GM12878 (cell line): ENCODE results near the gene TTLL7. TPM values are rescaled to one million over a fixed set of nuclear protein-coding genes. Genes with fewer than 3 reads are reported as not detected.

ENCODE experiments used
- ATAC-seq: fragments of 200-7000 bp; cut with Tn5 transposase; 3 replicates; pipeline ENCODE4 v1.9.1; 2020; ENCODE audit warnings: mild to moderate bottlenecking, moderate library complexity
- BruUV-seq: library from RNA; stranded (reverse); fragments of 400-500 nt; replicated peaks from 2 replicates; lab custom pipeline; 2021; lab: Mats Ljungman, UMichigan
- CTCF ChIA-PET: fragments of 300-600 bp; sonication (Branson Sonifier 250); formaldehyde crosslinking; extraction: SDS; loops from one replicate; lab custom pipeline; 2021; ENCODE audit warnings: inconsistent platforms; lab: Yijun Ruan, JAX
- POLR2A ChIA-PET: fragments of 350-600 bp; formaldehyde crosslinking; extraction: SDS; loops from one replicate; lab custom pipeline; 2021; ENCODE audit warnings: inconsistent platforms; lab: Charles Lee
- RAD21 ChIA-PET: fragments of 300-600 bp; sonication (Branson Sonifier 250); formaldehyde crosslinking; loops from one replicate; lab custom pipeline; 2023; ENCODE audit warnings: antibody characterized with exemption; ENCODE audit not compliant: unreplicated experiment; lab: Charles Lee
- SMC1A ChIA-PET: fragments of 300-600 bp; sonication (Branson Sonifier 250); formaldehyde crosslinking; loops from one replicate; lab custom pipeline; 2023; ENCODE audit not compliant: unreplicated experiment, uncharacterized antibody; lab: Charles Lee
- DNase-seq: peaks from one replicate; pipeline ENCODE4 v3.0.0-alpha.2; 2011; ENCODE audit warnings: low read depth, low spot score
- FAIRE-seq: peaks from 3 replicates; lab custom pipeline; 2011; peaks lifted over from hg19 to GRCh38; lab: Jason Lieb, UNC
- H2AFZ ChIP-seq: 2 replicates; pipeline ENCODE4 v1.6.0; 2011; ENCODE audit warnings: low read depth, low read length, control low read depth; ENCODE audit not compliant: control insufficient read depth
- H3K27ac ChIP-seq: 2 replicates; pipeline ENCODE4 v1.5.1; 2011; ENCODE audit warnings: control low read depth; ENCODE audit not compliant: control insufficient read depth, insufficient read depth
- H3K27me3 ChIP-seq, 2 experiments: replicated peaks in 1 of 2; 2 replicates each; pipeline versions ENCODE4 v1.6.0 to v1.6.1; 2011; ENCODE audit warnings: low read length in 1 of 2; ENCODE audit not compliant: control insufficient read depth in 2 of 2, insufficient read depth in 2 of 2
- H3K36me3 ChIP-seq, 2 experiments: 2 replicates each; pipeline ENCODE4 v1.5.1; 2011; ENCODE audit warnings: low read length in 1 of 2; ENCODE audit not compliant: control insufficient read depth in 2 of 2, insufficient read depth in 2 of 2
- H3K4me1 ChIP-seq: 2 replicates; pipeline ENCODE4 v1.6.1; 2011; ENCODE audit warnings: mild to moderate bottlenecking, low read length, moderate library complexity, mixed read lengths; ENCODE audit not compliant: control insufficient read depth, insufficient read depth
- H3K4me2 ChIP-seq: 2 replicates; pipeline ENCODE4 v1.6.0; 2011; ENCODE audit warnings: control low read depth; ENCODE audit not compliant: control insufficient read depth, insufficient read depth
- H3K4me3 ChIP-seq: fragments of 200-600 bp; sonication (generic); 2 replicates; pipeline ENCODE4 v1.5.1; 2016
- H3K79me2 ChIP-seq: 2 replicates; pipeline ENCODE4 v1.6.0; 2011; ENCODE audit warnings: low read length; ENCODE audit not compliant: control insufficient read depth, insufficient read depth
- H3K9ac ChIP-seq: 2 replicates; pipeline ENCODE4 v1.8.0; 2011; ENCODE audit warnings: low read length, control low read depth, mixed read lengths; ENCODE audit not compliant: control insufficient read depth, insufficient read depth
- H3K9me3 ChIP-seq: replicated peaks from 3 replicates; pipeline ENCODE4 v1.5.1; 2011; ENCODE audit warnings: mild to moderate bottlenecking, low read length; ENCODE audit not compliant: control insufficient read depth, insufficient read depth
- H4K20me1 ChIP-seq: 2 replicates; pipeline ENCODE4 v1.6.0; 2011; ENCODE audit not compliant: control insufficient read depth, insufficient read depth
- E2F8 ChIP-seq: fragments of 450-650 bp; IDR thresholded peaks from 2 replicates; pipeline ENCODE4 v1.6.1; 2018; ENCODE audit warnings: mild to moderate bottlenecking, low read depth, moderate library complexity; ENCODE audit not compliant: partially characterized antibody
- EED ChIP-seq: sonication (generic); IDR thresholded peaks from 2 replicates; pipeline ENCODE4 v1.6.1; 2016; ENCODE audit warnings: antibody characterized with exemption, low read depth
- ETV6 ChIP-seq, 2 experiments: fragments of 450-650 bp in 1 of 2; IDR thresholded peaks in 1 of 2; conservative IDR thresholded peaks in 1 of 2; 2 replicates each; pipeline ENCODE4 v1.6.1; 2014; ENCODE audit warnings: antibody characterized with exemption in 1 of 2, borderline replicate concordance in 1 of 2, low read depth in 1 of 2, mild to moderate bottlenecking in 1 of 2, moderate library complexity in 1 of 2
- IKZF2 ChIP-seq, 2 experiments: fragments of 450-650 bp; IDR thresholded peaks; 2 replicates each; pipeline ENCODE4 v1.6.1; 2017; ENCODE audit warnings: mild to moderate bottlenecking in 2 of 2, moderate library complexity in 2 of 2
- MYB ChIP-seq: fragments of 150-350 bp; IDR thresholded peaks from 2 replicates; pipeline ENCODE4 v1.6.1; 2014; ENCODE audit warnings: mild to moderate bottlenecking, low read depth, low read length, borderline replicate concordance
- NFYA ChIP-seq: IDR thresholded peaks from 2 replicates; pipeline ENCODE4 v1.6.1; 2011; ENCODE audit warnings: low read depth, mild to moderate bottlenecking, low read length, improper control_type of control experiment, borderline replicate concordance
- PBX3 ChIP-seq: IDR thresholded peaks from 2 replicates; pipeline ENCODE4 v1.6.1; 2011; ENCODE audit warnings: mild to moderate bottlenecking, low read depth, low read length, moderate library complexity; ENCODE audit not compliant: insufficient replicate concordance
- POLR2AphosphoS5 ChIP-seq: IDR thresholded peaks from 2 replicates; pipeline ENCODE4 v1.6.1; 2011; ENCODE audit warnings: mild to moderate bottlenecking, low read length, inconsistent platforms
- RAD21 ChIP-seq: IDR thresholded peaks from 2 replicates; pipeline ENCODE4 v1.6.1; 2011; ENCODE audit warnings: mild to moderate bottlenecking, low read depth, low read length, moderate library complexity; ENCODE audit not compliant: insufficient read depth
- SMC3 ChIP-seq: IDR thresholded peaks from 2 replicates; pipeline ENCODE4 v1.6.1; 2011; ENCODE audit warnings: low read length, improper control_type of control experiment, borderline replicate concordance
- USF1 ChIP-seq: IDR thresholded peaks from 2 replicates; pipeline ENCODE4 v1.6.1; 2011; ENCODE audit warnings: borderline replicate concordance, low read depth, mild to moderate bottlenecking, moderate library complexity, mixed read lengths, low read length; ENCODE audit not compliant: insufficient read depth; ENCODE audit errors: extremely low read length
- ZBED1 ChIP-seq: IDR thresholded peaks from 2 replicates; pipeline ENCODE4 v1.6.1; 2016; ENCODE audit warnings: borderline replicate concordance
- ZNF24 ChIP-seq: fragments of 450-650 bp; IDR thresholded peaks from 2 replicates; pipeline ENCODE4 v1.6.1; 2017; ENCODE audit warnings: antibody characterized with exemption, mild to moderate bottlenecking
- WGBS: methylation state at CpG from one replicate; pipeline ENCODE4 v1.1.6; 2016; ENCODE audit warnings: low lambda C conversion rate; ENCODE audit not compliant: insufficient replicate concordance, insufficient coverage; ENCODE audit errors: missing lambda C conversion rate; 5-methylcytosine and 5-hydroxymethylcytosine counted together
- in situ Hi-C: fragments of 300-500 bp; cut with MboI; formaldehyde crosslinking; loops from 9 replicates; pipeline ENCODE4 v1.14.3; 2018; ENCODE audit warnings: mixed read lengths
- intact Hi-C: fragments of 100-400 bp; cut with micrococcal nuclease; formaldehyde crosslinking; loops from one replicate; pipeline ENCODE4 v1.14.2; 2022; ENCODE audit not compliant: unreplicated experiment
- polyA plus RNA-seq, 11 experiments: library from polyadenylated mRNA; depleted of rRNA in 4 of 11; unstranded in 6 of 11; stranded (reverse) in 5 of 11; fragments of >200 nt; fragmentation: Nextera tagmentation in 4 of 11; fragmentation: Illumina TruSeq in 1 of 11; extraction: Ambion mirVana in 4 of 11; extraction: Trizol in 1 of 11; gene quantifications; 1 replicate in 1 of 11; 2 replicates in 10 of 11; pipeline versions ENCODE4 v1.2.1 to v1.2.3, GENCODE V29; 2011 to 2016; ENCODE audit warnings: inconsistent platforms in 2 of 11, missing spikeins in 2 of 11, low read depth in 1 of 11
- total RNA-seq, 4 experiments: library from RNA; depleted of rRNA in 3 of 4; stranded (reverse); fragments of >200 nt in 3 of 4; fragmentation: Illumina TruSeq in 1 of 4; extraction: Trizol in 1 of 4; gene quantifications; 2 replicates each; pipeline versions ENCODE4 v1.2.1 to v1.2.3, GENCODE V29; 2013 to 2021
- TF ChIP-seq, protein P1 (sequence below), 3 experiments: IDR thresholded peaks in 2 of 3; conservative IDR thresholded peaks in 1 of 3; 2 replicates each; pipeline ENCODE4 v1.5.1; 2011; ENCODE audit warnings: low read depth in 3 of 3, low read length in 3 of 3, mild to moderate bottlenecking in 3 of 3, control low read depth in 2 of 3, moderate library complexity in 2 of 3, inconsistent platforms in 1 of 3, mixed read lengths in 1 of 3; ENCODE audit not compliant: control insufficient read depth in 2 of 3, insufficient read depth in 1 of 3; ENCODE audit errors: extremely low read depth in 1 of 3

The TTLL7 gene
- total and polyA plus RNA-seq, 10 of the 15 experiments (the other 5 are each of a cell fraction or from before 2014, with no cell fraction given), result 0.03 to 1.4 (median 0.61) TPM

DNA sequence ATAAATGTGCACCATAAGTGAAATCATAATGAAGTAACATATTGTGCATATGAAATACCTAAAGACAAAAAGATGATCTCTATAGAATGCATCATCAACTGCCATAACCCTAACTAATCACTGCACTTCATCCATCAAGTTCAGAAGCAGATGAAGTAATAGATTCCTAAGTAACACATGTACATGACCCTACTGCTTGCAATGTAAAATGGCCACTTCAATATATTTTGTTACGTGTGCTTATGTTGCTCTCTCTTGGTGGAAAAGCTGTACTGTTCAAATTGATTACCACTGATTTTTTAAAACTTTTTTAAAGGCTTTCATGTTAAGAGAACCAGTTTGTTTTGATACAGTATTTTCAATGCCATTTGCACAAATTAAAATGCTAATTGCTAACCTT, 141.8 kb downstream of the TTLL7 start:
- H3K79me2 ChIP-seq, result no peaks in the 10 kb centered on the region
- ATAC-seq (no peak), FAIRE-seq (peak; percentile 7), DNase-seq (no peak)
- H3K4me3 ChIP-seq, result no peak overlapping the region
- ChIA-PET RAD21 (no interaction called here), CTCF (no interaction called here), POLR2A (no interaction called here), SMC1A (no interaction called here)
- H3K4me1 ChIP-seq, result no peaks in the 10 kb centered on the region; the same call in 1 of the 2 replicates
- intact Hi-C loops, result no loop called here
- TF ChIP-seq E2F8, result no peak
- no peak for TF ChIP-seq PBX3
- TF ChIP-seq ZNF24, result no peak
- TF ChIP-seq, protein P1, sequence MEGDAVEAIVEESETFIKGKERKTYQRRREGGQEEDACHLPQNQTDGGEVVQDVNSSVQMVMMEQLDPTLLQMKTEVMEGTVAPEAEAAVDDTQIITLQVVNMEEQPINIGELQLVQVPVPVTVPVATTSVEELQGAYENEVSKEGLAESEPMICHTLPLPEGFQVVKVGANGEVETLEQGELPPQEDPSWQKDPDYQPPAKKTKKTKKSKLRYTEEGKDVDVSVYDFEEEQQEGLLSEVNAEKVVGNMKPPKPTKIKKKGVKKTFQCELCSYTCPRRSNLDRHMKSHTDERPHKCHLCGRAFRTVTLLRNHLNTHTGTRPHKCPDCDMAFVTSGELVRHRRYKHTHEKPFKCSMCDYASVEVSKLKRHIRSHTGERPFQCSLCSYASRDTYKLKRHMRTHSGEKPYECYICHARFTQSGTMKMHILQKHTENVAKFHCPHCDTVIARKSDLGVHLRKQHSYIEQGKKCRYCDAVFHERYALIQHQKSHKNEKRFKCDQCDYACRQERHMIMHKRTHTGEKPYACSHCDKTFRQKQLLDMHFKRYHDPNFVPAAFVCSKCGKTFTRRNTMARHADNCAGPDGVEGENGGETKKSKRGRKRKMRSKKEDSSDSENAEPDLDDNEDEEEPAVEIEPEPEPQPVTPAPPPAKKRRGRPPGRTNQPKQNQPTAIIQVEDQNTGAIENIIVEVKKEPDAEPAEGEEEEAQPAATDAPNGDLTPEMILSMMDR (IDR thresholded peaks at IDR 0.05 in 2 of 3, conservative IDR thresholded peaks at IDR 0.05 in 1 of 3; ENCODE audit: control insufficient read depth in 2 of 3, extremely low read depth in 1 of 3, insufficient read depth in 1 of 3, low read depth in 3 of 3, low read length in 3 of 3), result peak; percentile 8 to 34 (median 11); a peak in 3 of 6 replicates
- peak; percentile 42 for TF ChIP-seq RAD21
- TF ChIP-seq EED, result no peak
- TF ChIP-seq USF1, result no peak
- TF ChIP-seq ETV6 (conservative IDR thresholded peaks at IDR 0.05 in 1 of 2, IDR thresholded peaks at IDR 0.05 in 1 of 2; ENCODE audit: borderline replicate concordance in 1 of 2, low read depth in 1 of 2), result no peak
- peak; percentile 22; the same call in 1 of the 2 replicates for TF ChIP-seq SMC3
- no peak for TF ChIP-seq IKZF2 (IDR thresholded peaks at IDR 0.05)
- no peak for TF ChIP-seq POLR2AphosphoS5
- TF ChIP-seq MYB, result no peak
- no peak for TF ChIP-seq NFYA
- no peak for TF ChIP-seq ZBED1
- H3K9me3 ChIP-seq, result no peaks in the 10 kb centered on the region
- no peaks in the 10 kb centered on the region for H4K20me1 ChIP-seq
- H3K27ac ChIP-seq, result no peak overlapping the region
- no peak overlapping the region for H2AFZ ChIP-seq
- no peaks in the 10 kb centered on the region for H3K36me3 ChIP-seq
- H3K9ac ChIP-seq, result no peak overlapping the region
- 54% methylated on average over 1 of the region's 1 CpG for WGBS
- in situ Hi-C loops, result no loop called here
- H3K27me3 ChIP-seq, result no peaks in the 10 kb centered on the region
- no TSS peak for BruUV-seq
- H3K4me2 ChIP-seq, result no peak overlapping the region
